Thymus (tissue), 11 donors: ENCODE measurements around the gene LIPE. TPM values are rescaled to one million over a fixed set of nuclear protein-coding genes. Genes with fewer than 3 reads are reported as not detected.

ENCODE experiments used
- DNase-seq, 9 donors: peaks; one replicate each; pipeline ENCODE4 v3.0.0-alpha.2; 2013; ENCODE audit warnings: low spot score in 9 of 9, low read depth in 6 of 9, missing footprints in 1 of 9
- H3K27ac ChIP-seq, 2 donors: one replicate each; pipeline ENCODE4 v1.5.1; 2013; ENCODE audit warnings: control low read depth in 1 of 2, low read depth in 1 of 2, low read length in 1 of 2, mild to moderate bottlenecking in 1 of 2, moderate library complexity in 1 of 2
- H3K27me3 ChIP-seq, 2 donors: one replicate each; pipeline ENCODE4 v1.5.1; 2013; ENCODE audit warnings: low read length in 1 of 2; ENCODE audit not compliant: control insufficient read depth in 2 of 2, insufficient read depth in 1 of 2
- H3K36me3 ChIP-seq, 2 donors: one replicate each; pipeline ENCODE4 v1.5.1; 2013; ENCODE audit warnings: low read length in 1 of 2, mild to moderate bottlenecking in 1 of 2, moderate library complexity in 1 of 2; ENCODE audit not compliant: control insufficient read depth in 2 of 2, insufficient read depth in 2 of 2
- H3K4me1 ChIP-seq, 2 donors: one replicate each; pipeline ENCODE4 v1.5.1; 2013; ENCODE audit warnings: low read length in 2 of 2; ENCODE audit not compliant: control insufficient read depth in 2 of 2, insufficient read depth in 2 of 2
- H3K4me3 ChIP-seq, 2 donors: one replicate each; pipeline ENCODE4 v1.5.1; 2013; ENCODE audit warnings: low read length in 2 of 2, control low read depth in 1 of 2, mild to moderate bottlenecking in 1 of 2
- H3K9me3 ChIP-seq, 2 donors: one replicate each; pipeline ENCODE4 v1.5.1; 2013; ENCODE audit warnings: low read length in 1 of 2, mild to moderate bottlenecking in 1 of 2; ENCODE audit not compliant: control insufficient read depth in 2 of 2, insufficient read depth in 1 of 2
- WGBS: extraction: QIAGEN DNeasy Blood & Tissue Kit; methylation state at CpG from one replicate; pipeline ENCODE4 v1.1.7; 2013; 5-methylcytosine and 5-hydroxymethylcytosine counted together
- polyA plus RNA-seq: library from polyadenylated mRNA; stranded (reverse); fragments of 200-250 nt; gene quantifications from one replicate; pipeline ENCODE4 v1.2.3, GENCODE V29; 2013
- total RNA-seq: library from RNA; stranded (reverse); fragments of 120-200 nt; gene quantifications from one replicate; pipeline ENCODE4 v1.2.4, GENCODE V29; 2013
- donor health status: healthy.

The LIPE gene
- total and polyA plus RNA-seq, 2 donors, result 6.8 to 12.9 TPM

DNA sequence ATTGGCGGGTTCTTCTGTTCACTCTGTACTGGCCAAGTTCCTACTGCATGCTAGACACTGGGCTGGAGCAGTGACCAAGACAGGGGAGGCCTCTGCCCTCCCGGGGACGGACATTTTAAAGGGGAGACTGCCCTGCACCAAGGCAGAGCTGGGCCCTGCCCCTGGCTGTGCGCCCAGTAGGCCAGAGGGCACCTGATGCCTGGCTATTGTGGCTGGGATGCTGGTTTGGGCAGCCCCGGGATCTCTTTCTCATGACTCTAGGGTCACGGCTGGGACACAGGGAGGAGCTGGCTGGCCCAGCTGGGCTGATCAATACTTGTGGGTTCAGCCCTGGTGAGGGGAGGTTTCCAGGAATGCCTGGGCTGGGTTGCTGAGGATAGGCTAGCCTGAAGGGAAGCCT is 17.7 kb downstream of the LIPE start:
- Histone ChIP-seq H3K36me3 (peaks cover 42 to 59% of the 10 kb centered on the region in 2 donors), H3K27me3 (no peaks in the 10 kb centered on the region), H3K4me1 (no peaks in the 10 kb centered on the region), H3K9me3 (no peaks in the 10 kb centered on the region), H3K27ac (no peak overlapping the region), H3K4me3 (no peak overlapping the region)
- WGBS, result 98% methylated on average over 6 of the region's 6 CpGs
- DNase-seq, result no peak

GRCh38 chr19:42407816-42408175 is 19.4 kb downstream of the LIPE start:
- WGBS, result 98% methylated on average over 10 of the region's 10 CpGs
- Histone ChIP-seq H3K36me3 (peaks cover 41 to 61% of the 10 kb centered on the region in 2 donors), H3K4me3 (no peak overlapping the region), H3K4me1 (no peaks in the 10 kb centered on the region), H3K27me3 (peaks cover 0 to under 1% of the 10 kb centered on the region in 2 donors), H3K9me3 (no peaks in the 10 kb centered on the region), H3K27ac (no peak overlapping the region)
- DNase-seq, result no peak

- Histone ChIP-seq H3K9me3 (no peaks in the 10 kb centered on the region), H3K27ac (no peak overlapping the region), H3K4me3 (no peak overlapping the region), H3K27me3 (peaks cover under 1 to 6% of the 10 kb centered on the region in 2 donors), H3K4me1 (peaks cover 2 to 3% of the 10 kb centered on the region in 2 donors), H3K36me3 (peaks cover 41 to 61% of the 10 kb centered on the region in 2 donors)
- 97% methylated on average over 30 of the region's 30 CpGs for WGBS
- DNase-seq, result no peak
These were observed 19.9 kb downstream of the LIPE start for GRCh38 chr19:42407085-42407815.

DNA sequence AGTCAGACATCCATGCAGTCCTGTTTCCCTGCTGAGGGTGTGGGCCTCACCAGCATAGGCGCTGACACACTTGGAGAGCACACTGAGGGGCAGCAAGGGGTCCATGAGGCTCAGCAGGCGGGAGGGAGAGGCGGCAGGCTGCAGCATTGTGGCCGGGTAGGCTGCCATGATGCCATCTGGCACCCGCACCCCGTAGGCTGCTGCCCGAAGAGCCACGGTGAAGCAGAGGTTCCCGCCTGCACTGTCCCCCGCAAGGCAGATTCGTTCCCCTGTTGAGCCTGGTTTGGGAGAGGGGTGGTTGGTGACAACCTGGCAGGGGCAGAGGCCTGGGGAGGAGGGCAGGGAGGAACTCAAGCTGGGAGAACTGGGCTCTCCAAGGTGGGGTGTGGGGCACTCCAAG is 21.1 kb downstream of the LIPE start:
- H3K4me3 ChIP-seq, result no peak overlapping the region
- peaks cover 40 to 61% of the 10 kb centered on the region in 2 donors for H3K36me3 ChIP-seq
- H3K4me1 ChIP-seq, result peaks cover 4 to 10% of the 10 kb centered on the region in 2 donors
- no peak for DNase-seq
- no peak overlapping the region for H3K27ac ChIP-seq
- peaks cover 5 to 16% of the 10 kb centered on the region in 2 donors for H3K27me3 ChIP-seq
- 97% methylated on average over 11 of the region's 11 CpGs for WGBS
- H3K9me3 ChIP-seq, result no peaks in the 10 kb centered on the region

- no peak overlapping the region for H3K4me3 ChIP-seq
- peaks cover 4 to 11% of the 10 kb centered on the region in 2 donors for H3K4me1 ChIP-seq
- peaks cover 5 to 20% of the 10 kb centered on the region in 2 donors for H3K27me3 ChIP-seq
- H3K9me3 ChIP-seq, result no peaks in the 10 kb centered on the region
- WGBS, result 96% methylated on average over 10 of the region's 10 CpGs
- H3K36me3 ChIP-seq, result peaks cover 32 to 43% of the 10 kb centered on the region in 2 donors
- H3K27ac ChIP-seq, result no peak overlapping the region
- no peak for DNase-seq
These were observed 23.6 kb downstream of the LIPE start for GRCh38 chr19:42403586-42403985.

DNA sequence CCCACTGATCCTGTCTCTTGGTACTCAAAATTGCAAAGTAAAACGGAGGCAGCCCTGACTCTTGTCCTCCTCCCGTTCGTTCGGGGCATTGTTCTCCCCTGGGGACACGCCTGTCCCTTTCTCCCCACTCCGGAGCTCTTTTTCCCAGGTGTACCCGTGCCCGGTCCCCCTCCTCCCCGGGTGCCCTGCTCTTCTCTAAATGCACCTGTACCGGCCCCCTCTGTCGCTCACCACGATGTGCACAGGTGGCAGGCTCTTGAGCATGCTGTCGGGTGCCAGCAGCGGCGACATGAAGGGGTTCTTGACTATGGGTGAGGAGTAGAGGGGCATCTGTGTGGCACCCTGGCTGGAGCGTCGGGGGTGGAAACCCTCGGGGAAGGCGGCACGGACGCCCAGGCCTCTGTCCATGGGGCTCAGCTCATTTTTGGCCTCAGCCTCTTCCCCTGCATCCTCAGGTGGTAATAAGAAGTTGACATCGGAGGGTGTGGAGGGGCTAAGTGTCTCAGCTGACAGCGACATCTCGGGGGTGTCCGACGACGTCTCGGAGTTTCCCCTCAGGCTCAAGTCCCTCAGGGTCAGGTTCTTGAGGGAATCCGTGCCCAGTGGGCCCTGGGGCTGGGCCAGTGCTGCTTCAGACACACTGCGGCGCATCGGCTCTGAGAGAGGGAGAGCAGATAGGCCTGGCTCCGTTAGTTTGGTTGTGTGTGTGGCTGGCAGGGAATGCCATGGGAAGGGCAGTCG is 24.6 kb downstream of the LIPE start:
- Histone ChIP-seq H3K36me3 (peaks cover 24 to 37% of the 10 kb centered on the region in 2 donors), H3K9me3 (no peaks in the 10 kb centered on the region), H3K27ac (no peak overlapping the region), H3K4me1 (peaks cover 6 to 16% of the 10 kb centered on the region in 2 donors), H3K27me3 (peaks cover 5 to 23% of the 10 kb centered on the region in 2 donors), H3K4me3 (no peak overlapping the region)
- WGBS, result 82% methylated on average over 34 of the region's 34 CpGs
- no peak for DNase-seq

DNA sequence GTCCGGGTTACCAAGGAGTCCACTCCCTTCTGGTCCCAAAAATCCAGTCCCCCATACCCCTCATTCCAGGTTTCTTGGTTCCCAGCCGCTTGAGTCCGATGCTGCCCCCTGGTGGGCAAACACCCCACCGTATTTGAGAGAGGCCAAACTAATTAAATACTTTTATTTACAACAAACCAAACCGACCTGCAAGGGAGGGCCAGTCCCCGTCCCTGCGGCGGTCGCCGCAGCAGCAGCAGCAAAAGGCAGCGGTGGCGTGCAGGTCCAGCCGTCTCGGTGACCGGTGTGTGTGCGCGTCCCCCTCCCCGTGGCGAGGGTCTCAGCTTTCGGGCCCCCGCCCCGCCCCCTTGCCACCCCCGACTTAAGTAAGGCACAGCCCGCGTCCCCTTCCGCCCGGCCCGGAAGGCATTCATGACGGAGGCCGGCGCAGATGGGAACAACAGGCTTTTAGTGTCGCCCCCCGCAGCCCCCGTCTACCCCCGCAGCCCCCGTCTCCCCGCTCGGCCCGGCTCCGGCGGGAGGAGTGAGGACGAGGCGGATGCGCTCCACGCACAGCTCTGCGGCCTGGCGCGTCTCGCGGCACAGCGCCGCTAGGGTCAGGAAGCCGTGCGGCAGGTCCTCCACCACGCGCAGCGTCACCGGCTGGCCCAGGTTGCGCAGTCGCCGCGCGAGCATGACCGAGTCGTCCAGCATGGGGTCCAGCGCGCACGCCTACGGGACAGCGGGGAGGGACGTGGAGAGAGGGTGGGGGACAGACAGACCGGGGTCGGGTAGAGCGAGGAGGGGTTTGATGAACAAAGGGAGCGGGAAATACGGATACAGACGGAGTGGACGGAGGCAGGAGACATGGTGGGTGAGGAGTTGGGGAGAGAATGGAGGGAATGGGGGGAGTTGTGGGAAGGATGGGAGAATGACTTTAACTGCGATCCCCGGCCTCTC is 25.6 kb downstream of the LIPE start:
- H3K4me3 ChIP-seq, result peak overlapping the region; percentile 30 to 54
- H3K4me1 ChIP-seq, result peaks cover 12 to 21% of the 10 kb centered on the region in 2 donors
- H3K9me3 ChIP-seq, result no peaks in the 10 kb centered on the region
- H3K27ac ChIP-seq, result peak overlapping the region in 1 of 2 donors; percentile 3
- H3K36me3 ChIP-seq, result peaks cover 18 to 27% of the 10 kb centered on the region in 2 donors
- peak in 6 of 9 donors; percentile 38 to 76 (median 54) for DNase-seq
- peaks cover 5 to 27% of the 10 kb centered on the region in 2 donors for H3K27me3 ChIP-seq
- 3% methylated on average over 80 of the region's 80 CpGs for WGBS

- Histone ChIP-seq H3K4me3 (no peak overlapping the region), H3K9me3 (no peaks in the 10 kb centered on the region), H3K27ac (no peak overlapping the region), H3K4me1 (peaks cover 16 to 26% of the 10 kb centered on the region in 2 donors), H3K27me3 (peaks cover 5 to 28% of the 10 kb centered on the region in 2 donors), H3K36me3 (peaks cover 6 to 15% of the 10 kb centered on the region in 2 donors)
- no peak for DNase-seq
- WGBS, result 100% methylated on average over 1 of the region's 1 CpG
These were observed 26.8 kb downstream of the LIPE start for GRCh38 chr19:42400404-42400803.
